Myocyte (in vitro differentiated cells): ENCODE data around the gene ACOT13. TPM values are rescaled to one million over a fixed set of nuclear protein-coding genes. Genes with fewer than 3 reads are reported as not detected.
"Not testable (repeated sequence)": the region's sequence is repeated elsewhere in the genome, so short reads cannot be mapped to it uniquely, and the experiment has no call there.

Source experiments
- DNase-seq: peaks from one replicate; pipeline ENCODE4 v3.0.0-alpha.2; 2012; ENCODE audit warnings: low read depth
- total RNA-seq: library from RNA; depleted of rRNA; stranded (reverse); fragments of >200 nt; gene quantifications from 2 replicates; pipeline ENCODE4 v1.2.3, GENCODE V29; 2014

The ACOT13 gene
- total RNA-seq, 1 donor from 2014 or later: 11.6 TPM

DNA sequence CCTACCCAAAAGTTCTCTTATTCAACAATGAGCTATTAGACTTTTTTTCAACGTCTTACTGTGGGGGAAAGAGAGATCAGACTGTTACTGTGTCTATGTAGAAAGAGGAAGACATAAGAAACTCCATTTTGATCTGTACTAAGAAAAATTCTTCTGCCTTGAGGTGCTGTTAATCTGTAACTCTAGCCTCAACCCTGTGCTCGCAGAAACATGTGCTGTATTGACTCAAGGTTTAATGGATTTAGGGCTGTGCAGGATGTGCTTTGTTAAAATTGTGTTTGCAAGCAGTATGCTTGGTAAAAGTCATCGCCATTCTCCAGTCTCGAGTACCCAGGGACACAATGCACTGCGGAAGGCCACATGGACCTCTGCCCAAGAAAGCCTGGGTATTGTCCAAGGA is 5.1 kb upstream of the ACOT13 start:
- not testable (repeated sequence) for DNase-seq

DNA sequence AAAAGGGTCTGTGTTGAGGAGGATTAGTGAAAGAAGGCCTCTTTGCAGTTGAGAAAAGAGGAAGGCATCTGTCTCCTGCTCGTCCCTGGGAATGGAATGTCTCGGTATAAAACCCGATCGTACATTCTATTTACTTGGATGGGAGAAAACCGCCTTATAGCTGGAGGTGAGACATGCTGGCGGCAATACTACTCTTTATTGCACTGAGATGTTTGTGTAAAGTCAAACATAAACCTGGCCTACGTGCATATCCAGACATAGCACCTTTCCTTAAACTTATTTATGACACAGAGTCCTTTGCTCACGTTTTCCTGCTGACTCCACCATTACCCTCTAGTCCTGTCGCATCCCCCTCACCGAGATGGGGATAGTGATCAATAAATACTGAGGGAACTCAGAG is 4.6 kb upstream of the ACOT13 start:
- no peak for DNase-seq

DNA sequence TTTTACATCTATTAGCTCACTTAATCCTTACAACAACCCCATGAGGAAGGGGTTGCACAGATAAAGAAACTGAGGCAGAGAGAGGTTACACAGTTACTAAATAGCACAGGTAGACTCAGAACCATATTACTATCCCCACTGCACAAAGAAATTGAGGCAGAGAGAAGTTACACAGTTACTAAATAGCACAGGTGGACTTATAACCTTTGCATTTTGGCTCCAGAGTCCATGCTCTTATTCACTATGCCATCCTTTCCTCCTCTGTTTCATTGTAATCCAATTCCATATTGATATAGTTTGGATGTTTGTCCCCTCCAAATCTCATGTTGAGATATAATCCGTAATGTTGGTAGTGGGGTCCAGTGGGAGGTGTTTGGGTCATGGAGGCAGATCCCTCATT is 3.7 kb upstream of the ACOT13 start:
- DNase-seq: no peak

DNA sequence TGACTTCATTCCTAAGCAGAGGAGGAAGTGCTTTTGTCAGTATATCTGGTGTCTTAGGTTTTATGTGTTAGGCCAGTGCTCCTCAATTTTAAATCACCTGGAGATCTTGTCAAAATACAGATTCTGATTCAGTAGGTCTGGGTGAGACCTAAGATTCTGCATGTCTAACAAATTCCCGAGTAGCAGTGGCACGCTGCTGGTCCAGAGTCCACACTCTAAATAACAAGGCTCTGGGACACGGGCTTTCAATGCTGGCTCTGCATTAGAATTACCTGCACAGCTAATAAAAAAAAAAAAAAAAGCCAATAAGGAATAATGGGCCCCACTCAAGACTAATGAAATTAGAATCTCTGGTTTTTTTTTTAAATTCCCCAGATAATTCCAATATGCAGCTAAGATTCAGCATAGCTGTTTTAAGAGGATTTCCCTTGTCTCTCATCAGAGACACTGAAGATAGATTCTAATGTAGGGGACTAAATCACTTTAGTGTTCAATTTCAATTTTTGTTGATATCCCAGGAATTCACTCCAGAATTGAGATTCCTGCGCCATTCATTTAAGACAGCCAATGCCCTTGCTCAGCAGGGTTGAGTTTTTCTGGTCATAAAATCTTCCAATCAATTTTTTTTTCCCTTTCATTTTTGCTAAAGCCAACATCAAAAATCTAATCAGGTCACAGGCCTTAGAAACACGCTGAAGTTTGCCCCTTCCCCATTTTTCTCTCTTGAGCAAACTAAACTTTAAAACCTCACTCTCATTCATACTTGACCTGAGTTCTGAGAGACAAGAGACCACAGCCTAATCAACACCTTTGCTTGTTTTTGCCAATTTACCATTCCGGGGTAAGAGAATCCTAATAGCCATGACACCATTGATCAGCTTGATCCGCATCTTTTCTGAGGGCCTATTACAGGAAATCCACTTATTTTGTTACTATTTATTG is 2.6 kb upstream of the ACOT13 start:
- no peak for DNase-seq

DNA sequence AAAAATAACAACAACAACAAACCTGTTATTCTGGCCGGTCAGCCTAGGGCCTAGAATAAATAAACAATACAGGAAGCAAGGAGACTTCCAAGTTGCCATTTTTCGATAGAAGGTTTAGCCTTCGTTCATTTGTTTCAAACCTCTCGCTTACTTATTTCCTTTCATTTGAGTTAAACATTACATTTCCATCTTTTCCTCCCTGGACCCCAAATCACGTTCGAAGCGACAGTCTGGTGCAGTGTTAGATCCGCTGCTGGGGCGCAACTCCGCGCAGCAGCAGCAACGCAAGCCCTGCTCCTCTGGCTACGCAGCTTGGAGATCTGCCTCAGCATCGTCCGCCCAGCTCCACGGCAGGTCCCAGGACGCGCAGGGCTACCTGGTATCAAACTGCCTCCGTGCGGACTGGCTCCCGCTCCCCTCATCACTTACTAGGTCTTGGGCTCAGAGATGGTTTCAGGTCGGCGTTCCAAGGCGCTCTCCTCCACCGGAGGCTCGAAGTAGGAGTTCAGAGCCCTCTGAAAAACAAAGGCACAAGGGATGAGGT is 708 bp upstream of the ACOT13 start:
- no peak for DNase-seq

DNA sequence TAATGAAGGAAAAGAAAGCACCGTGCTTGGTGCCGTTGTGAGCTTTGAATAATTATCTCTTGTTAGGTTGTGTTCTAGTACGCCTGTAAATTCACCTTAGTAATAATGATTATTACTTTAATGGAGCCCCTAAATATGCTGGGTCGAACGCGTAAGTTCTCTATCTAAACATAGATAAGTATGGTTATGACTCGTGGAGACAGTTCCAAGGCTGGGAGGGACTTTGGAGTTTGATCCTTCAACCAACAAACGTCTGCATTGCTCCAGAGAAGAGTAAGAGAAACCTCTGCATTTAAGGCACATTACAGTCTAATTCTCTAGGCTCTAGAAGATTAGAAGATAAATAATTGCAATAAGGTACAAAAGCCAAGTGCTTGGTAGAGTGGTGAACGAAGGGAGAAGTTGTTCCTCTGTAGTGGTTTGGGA is 514 bp downstream of the ACOT13 start:
- DNase-seq: no peak

DNA sequence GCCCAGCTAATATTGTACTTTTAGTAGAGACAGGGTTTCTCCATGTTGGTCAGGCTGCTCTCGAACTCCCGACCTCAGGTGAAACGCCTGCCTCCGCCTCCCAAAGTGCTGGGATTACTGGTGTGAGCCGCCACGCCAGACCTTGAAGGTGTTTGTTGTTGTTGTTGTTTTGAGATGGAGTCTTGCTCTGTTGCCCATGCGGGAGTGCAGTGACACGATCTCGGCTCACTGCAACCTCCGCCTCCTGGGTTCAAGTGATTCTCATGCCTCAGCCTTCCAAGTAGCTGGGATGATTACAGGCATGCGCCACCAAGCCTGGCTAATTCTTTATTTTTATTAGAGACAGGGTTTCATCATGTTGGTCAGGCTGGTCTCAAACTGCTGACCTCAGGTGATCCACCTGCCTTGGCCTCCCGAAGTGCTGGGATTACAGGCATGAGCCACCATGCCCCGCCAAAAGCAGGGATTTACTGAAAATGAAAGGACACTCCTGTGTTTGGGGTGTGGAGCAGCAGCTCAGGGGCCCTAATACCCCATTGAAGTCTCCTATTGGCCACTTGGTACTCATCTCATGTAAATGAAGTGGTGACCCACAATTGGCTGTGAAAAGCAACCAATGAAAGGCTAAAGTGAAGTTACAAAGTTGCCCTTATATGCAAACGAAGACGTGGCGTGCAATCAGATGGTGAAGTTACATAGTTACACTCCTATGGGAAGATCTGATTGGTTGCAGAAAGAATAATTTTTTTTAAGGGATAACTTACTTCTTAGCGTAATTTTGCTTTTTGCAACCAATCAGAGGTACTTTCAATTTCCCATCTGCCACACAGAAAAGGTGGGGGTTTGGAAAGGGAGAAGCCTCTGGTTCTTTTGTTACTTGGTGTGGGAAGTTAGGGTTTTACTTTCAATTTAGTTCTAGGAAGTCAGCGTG is 1.5 kb downstream of the ACOT13 start:
- not testable (repeated sequence) for DNase-seq

DNA sequence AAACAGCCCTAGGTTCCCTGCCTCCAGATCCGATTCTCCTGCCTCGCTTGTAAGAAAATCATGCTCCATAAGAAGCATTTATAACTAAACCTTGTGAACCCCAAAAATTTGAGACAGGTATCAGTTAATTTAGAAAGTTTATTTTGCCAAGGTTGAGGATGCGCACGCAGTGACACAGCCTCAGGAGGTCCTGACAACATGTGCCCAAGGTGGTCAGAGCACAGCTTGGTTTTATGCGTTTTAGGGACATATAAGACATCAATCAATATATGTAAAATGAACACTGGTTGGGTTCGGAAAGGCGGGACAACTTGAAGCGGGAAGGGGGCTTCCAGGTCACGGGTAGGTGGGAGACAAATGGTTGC is 2.1 kb downstream of the ACOT13 start:
- DNase-seq: no peak

DNA sequence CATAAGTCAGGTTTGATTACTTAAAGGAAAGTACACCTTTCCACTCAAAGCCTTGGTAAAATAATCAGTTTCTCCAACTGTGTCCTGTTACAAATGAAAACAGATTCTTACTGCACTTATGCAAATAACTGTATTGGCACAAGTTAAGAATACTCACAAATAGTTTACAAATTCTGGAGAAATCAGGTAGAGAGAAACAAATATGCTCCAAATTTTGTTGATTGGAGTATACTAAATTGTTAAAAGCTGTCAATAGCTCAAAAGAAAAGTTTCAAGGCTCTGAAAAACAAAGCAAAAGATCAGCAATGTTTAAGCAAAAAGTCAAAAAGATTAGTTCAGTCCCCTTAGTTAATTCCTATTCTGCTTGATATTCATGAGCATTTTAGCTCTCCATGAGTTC is 3.6 kb downstream of the ACOT13 start:
- not testable (repeated sequence) for DNase-seq

DNA sequence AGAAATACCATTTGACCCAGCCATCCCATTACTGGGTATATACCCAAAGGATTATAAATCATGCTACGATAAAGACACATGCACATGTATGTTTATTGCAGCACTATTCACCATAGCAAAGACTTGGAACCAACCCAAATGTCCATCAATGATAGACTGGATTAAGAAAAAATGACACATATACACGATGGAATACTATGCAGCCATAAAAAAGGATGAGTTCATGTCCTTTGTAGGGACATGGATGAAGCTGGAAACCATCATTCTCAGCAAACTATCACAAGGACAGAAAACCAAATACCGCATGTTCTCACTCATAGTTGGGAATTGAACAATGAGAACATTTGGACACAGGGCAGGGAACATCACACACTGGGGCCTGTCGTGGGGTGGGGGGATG is 4.2 kb downstream of the ACOT13 start:
- DNase-seq: not testable (repeated sequence)

DNA sequence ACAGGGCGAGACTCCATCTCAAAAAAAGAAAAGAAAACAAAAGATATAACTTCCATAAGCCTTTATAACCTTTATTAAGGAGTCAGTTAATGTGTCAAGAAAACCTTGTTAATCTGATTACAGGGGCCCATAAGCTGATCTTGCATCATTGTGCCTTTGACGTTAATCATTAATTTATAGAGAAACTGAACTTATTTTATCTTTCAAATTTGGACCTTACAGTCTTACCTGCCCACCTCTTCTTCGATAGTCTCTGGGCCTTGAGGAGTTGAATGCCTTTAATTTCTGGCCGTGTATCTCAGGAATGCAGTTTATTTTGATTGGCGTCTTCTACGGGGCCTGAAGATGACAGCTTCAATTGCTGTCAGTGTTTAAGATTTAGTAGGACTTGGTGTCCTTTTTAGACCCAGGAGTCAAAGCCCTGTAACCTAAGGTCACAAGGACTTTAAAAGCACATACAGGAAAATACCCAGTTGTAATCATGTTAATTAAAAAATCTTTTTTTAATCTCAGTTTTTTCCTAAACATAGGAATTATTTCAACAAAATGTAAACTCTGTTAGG is 5.8 kb downstream of the ACOT13 start:
- no peak for DNase-seq

DNA sequence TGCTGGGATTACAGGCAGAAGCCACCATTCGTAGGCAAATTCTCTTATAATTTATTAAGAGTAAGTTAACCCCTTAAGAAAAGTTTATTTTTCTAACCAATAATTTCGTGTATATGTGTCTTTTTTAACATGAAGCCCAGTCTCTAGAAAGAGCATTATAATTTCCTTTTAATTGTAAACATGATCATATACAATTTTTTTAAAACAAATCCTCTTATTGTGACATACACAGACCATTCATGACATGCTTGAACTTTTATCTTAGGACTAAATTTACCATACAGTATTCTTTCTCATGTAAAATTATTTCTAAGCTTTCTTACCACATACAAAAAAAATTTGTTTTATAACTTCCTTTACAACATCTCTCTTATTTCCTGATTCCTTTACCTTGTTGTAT is 6.7 kb downstream of the ACOT13 start:
- DNase-seq: no peak

DNA sequence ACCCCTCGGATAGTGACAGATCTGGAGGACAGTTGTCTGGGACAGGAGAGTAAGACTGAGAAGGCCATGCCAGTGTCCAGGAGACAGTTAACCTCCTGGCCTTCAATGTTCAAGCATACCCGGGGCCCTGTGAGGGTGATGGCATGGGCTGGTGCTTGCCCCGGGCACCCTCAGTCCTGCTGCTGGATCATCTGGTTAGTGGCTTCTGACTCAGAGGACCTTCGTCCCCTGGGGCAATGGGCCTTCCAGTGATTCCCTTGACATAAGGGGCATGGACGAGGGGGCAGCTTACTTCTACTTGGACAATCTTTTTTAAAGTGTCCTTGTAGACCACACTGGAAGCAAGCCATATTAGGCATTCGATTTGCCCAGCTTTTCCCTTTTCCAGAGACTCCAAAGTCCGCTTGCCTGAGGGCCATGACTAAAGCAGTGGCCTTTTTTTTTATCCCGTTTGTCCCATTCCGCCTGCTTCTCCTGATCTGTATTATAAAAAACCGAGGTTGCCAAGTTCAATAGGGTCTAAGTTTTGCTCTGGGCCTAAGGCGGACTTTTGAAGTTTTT is 12.0 kb downstream of the ACOT13 start:
- not testable (repeated sequence) for DNase-seq

DNA sequence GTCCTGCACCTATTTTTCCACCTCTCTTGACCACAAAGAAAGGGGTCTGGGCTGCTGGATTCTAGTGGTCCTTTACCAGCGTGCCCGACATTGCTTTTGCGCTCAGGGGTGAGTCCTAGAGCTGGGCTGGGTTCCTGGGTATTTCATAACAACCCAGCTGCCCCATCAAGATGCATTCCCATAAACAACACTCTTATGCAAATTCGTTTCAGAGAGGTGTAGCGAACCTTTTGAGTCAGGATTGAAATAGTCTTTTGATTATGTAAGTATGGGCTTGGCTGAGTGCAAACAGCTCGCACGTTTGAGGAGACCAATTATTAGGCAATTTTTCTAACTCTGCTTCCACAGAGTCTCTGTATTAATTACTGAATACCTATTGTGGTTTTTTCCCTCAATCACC is 13.7 kb downstream of the ACOT13 start:
- no peak for DNase-seq

DNA sequence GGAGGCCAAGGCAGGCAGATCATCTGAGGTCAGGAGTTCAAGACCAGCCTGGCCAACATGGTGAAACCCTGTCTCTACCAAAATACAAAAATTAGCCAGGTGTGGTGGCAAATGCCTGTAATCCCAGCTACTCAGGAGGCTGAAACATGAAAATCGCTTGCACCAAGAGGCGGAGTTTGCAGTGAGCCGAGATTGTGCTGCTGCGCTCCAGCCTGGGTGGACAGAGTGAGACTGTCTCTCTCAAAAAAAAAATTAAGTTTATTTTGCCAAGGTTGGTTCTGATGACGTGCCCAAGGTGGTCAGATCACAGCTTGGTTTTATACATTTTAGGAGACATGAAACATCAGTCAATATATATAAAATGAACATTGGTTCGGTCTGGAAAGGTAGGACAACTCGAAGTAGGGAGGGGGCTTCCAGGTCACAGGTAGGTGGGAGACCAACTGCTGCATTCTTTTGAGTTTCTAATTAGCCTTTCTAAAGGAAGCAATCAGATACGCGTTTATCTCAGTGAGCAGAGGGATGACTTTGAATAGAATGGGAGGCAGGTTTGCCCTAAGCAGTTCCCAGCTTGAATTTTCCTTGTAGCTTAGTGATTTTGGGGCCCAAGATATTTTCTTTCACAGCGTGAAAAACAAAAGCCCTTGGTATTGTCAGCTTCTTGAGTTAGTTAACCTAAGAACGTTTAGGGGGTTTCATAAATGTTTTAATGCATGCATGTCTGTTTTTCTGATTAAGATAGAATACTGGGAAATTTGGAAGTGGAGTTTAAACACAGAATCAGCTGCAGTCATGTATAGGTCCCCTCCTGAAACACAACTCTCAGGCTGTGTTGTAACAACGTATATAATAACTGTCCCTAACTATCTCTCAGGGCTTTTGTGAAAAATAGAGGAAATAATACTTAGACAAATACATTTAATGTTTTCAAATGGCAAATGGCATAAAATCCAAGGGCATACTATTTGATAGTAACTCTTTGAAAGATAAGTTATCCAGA is 16.7 kb downstream of the ACOT13 start:
- DNase-seq: no peak

DNA sequence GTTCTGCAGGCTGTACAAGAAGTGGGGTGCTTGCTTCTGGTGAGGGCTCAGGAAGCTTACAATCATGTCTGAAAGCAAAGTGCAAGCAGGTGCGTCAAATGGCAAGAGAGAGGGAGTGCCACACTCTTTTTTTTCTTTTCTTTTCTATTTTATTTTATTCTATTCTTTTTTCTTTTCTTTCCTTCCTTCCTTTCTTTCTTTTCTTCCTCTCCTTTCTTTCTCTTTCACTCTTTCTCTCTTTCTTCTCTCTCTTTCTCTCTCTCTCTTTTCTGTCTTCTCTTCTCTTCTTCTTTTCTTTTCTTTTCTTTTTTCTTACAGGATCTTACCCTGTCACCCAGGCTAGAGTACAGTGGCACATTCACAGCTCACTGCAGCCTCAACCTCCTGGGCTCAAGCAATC is 19.5 kb downstream of the ACOT13 start:
- no peak for DNase-seq

DNA sequence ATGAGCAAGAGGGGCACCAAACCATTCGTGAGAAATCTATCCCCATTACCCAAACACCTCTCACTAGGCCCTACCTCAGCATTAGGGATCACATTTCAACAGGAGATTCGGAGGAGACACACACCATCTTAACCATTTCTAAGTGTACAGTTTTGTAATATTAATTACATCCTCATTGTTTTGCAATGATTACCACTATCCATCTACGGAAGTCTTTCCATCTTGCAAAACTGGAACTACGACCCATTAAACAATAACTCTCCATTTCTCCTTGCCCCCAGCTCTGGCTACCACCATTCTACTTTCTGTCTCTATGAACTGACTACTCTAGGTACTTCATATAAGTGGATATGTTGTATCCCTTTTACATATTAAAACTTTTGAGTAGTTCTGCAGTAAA is 20.1 kb downstream of the ACOT13 start:
- DNase-seq: no peak

DNA sequence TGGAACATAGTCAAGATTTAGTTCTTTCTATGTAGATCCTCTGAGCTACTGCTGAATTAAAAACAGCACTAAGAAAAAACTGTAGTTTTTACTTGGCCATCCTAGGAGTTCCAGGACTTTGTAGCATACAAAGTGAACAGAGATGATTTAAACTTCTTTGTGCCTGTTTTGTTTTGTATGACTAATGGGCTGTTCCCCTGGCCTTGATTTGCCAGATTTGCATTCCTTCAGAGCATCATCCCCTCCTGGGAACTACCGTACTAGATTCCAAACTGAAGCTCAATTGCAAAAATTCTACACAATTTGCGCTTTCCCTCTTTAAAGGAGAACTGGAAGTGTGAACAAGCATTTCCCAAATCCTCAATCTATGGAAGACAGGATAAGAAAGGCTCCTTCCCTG is 23.1 kb downstream of the ACOT13 start:
- DNase-seq: no peak

DNA sequence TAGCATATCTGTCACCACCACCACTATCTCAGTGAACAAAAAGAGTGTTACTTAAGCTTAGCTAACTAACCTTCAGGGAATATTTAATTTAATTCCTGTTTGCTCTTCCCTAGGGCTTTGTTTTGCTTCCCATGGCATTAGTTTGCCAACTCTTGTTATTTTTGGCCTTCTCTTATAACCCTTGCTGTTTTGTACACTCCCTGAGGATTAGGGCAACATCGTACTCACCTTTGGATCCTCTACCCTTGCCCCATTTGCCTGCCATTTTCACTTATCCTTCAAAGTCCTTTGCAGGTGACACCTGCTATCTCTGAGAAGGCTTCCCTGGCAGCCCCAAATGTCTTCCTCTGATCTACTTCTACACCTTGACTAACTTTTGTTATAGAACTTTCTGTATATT is 23.7 kb downstream of the ACOT13 start:
- no peak for DNase-seq

DNA sequence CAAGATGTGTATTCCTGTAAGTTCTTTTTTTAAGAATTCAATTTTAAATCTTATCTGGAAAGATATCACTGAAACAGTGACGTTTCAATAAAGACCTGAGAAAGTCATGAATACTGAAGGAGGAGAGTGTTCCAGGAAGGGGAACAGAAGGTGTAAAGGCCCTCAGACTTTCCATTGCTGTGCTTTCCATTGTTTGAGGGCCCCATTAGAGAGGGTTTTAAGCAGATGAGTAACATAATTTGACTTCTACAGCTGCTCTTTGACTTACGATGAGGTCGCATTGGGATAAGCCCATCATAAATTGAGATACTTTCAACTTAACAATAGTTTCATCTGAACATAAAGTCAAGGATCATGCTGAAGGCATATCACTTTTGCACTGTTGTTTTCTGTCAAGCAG is 24.7 kb downstream of the ACOT13 start:
- DNase-seq: no peak
